Stimulated activated CD4-positive, alpha-beta T cell treated with anti-CD3 and anti-CD28 coated beads, Interleukin-15, amount 100 ng/mL, for 1 hour (primary cell): ENCODE data around the gene MCRIP1.

Experiments
- DNase-seq, 2 donors: peaks; one replicate each; pipeline ENCODE4 v3.0.0-alpha.2; 2020; ENCODE audit warnings: low read depth in 1 of 2, low spot score in 1 of 2

The MCRIP1 gene

GRCh38 chr17:81833160-81833920 is at the start of gene MCRIP1:
Gene MCRIP1 (minus strand): TSS chr17:81833291. CDS start chr17:81824506, 8,785 bp downstream.
- peak; percentile 87 to 94 for DNase-seq

- DNase-seq: no peak
Observed at GRCh38 chr17:81879121-81879520, 46.0 kb upstream of the MCRIP1 start.

GRCh38 chr17:81878294-81878693 is 45.2 kb upstream of the MCRIP1 start:
- DNase-seq: no peak

GRCh38 chr17:81877569-81877968 is 44.5 kb upstream of the MCRIP1 start:
- no peak for DNase-seq

GRCh38 chr17:81871387-81872230 is 38.5 kb upstream of the MCRIP1 start:
- DNase-seq: peak; percentile 94 to 95

GRCh38 chr17:81870981-81871386 is 37.9 kb upstream of the MCRIP1 start, which contains the start of gene ARHGDIA:
Gene ARHGDIA (minus strand): TSS chr17:81871337. CDS start chr17:81869930, 1,407 bp downstream.
- no peak for DNase-seq

GRCh38 chr17:81870131-81870980 is 37.3 kb upstream of the MCRIP1 start:
- no peak for DNase-seq

- DNase-seq: peak in 1 of 2 donors; percentile 18
Observed at GRCh38 chr17:81869221-81870130, 36.4 kb upstream of the MCRIP1 start.

GRCh38 chr17:81868674-81869220 is 35.7 kb upstream of the MCRIP1 start:
- no peak for DNase-seq

- DNase-seq: no peak
Observed at GRCh38 chr17:81867991-81868673, 35.0 kb upstream of the MCRIP1 start.

GRCh38 chr17:81867170-81867990 is 34.3 kb upstream of the MCRIP1 start:
- no peak for DNase-seq

- no peak for DNase-seq
Observed at GRCh38 chr17:81866440-81867169, 33.5 kb upstream of the MCRIP1 start.

- DNase-seq: peak in 1 of 2 donors; percentile 11
Observed at GRCh38 chr17:81865733-81866439, 32.8 kb upstream of the MCRIP1 start.

- DNase-seq: no peak
Observed at GRCh38 chr17:81865358-81865732, 32.3 kb upstream of the MCRIP1 start.

GRCh38 chr17:81863833-81864768 is 31.0 kb upstream of the MCRIP1 start:
- no peak for DNase-seq

GRCh38 chr17:81863123-81863675 is 30.1 kb upstream of the MCRIP1 start:
- DNase-seq: no peak
